GM23248 (cell line): ENCODE data around the gene CBFA2T3.

Source experiments
- EZH2 ChIP-seq: fragments of 200-600 bp; sonication (generic); IDR thresholded peaks from 2 replicates; pipeline ENCODE4 v1.6.1; 2018; ENCODE audit warnings: antibody characterized with exemption, mild to moderate bottlenecking; ENCODE audit not compliant: insufficient read depth, poor library complexity, severe bottlenecking
- EZH2phosphoT487 ChIP-seq: fragments of 200-600 bp; sonication (generic); IDR thresholded peaks from 2 replicates; pipeline ENCODE4 v1.6.1; 2018; ENCODE audit warnings: antibody characterized with exemption, moderate library complexity, mild to moderate bottlenecking, low read depth; ENCODE audit not compliant: insufficient read depth

GRCh38 chr16:88900662-88901052 is 76.3 kb downstream of the CBFA2T3 start:
- TF ChIP-seq EZH2, result no peak
- no peak for TF ChIP-seq EZH2phosphoT487
